Activated CD4-positive, alpha-beta T cell treated with anti-CD3 and anti-CD28 coated beads, Interleukin-2, amount 10 ng/mL, durations not matched to agents 24 days and 14 days (primary cell): ENCODE results near the gene HDAC7. TPM values are rescaled to one million over a fixed set of nuclear protein-coding genes. Genes with fewer than 3 reads are reported as not detected.
A peak's percentile ranks its signal among the peaks of the same experiment; 100 is the strongest.

Experiments
- DNase-seq: peaks from one replicate; pipeline ENCODE4 v3.0.0; 2022
- H3K27ac Mint-ChIP-seq: one replicate; pipeline ENCODE4 v1.8.0; 2022; ENCODE audit warnings: mild to moderate bottlenecking, mixed read lengths
- H3K27me3 Mint-ChIP-seq: one replicate; pipeline ENCODE4 v1.8.0; 2022; ENCODE audit warnings: mixed read lengths
- H3K36me3 Mint-ChIP-seq: one replicate; pipeline ENCODE4 v1.8.0; 2022; ENCODE audit warnings: low read depth, mild to moderate bottlenecking, mixed read lengths
- H3K4me1 Mint-ChIP-seq: one replicate; pipeline ENCODE4 v1.8.0; 2021; ENCODE audit warnings: mixed read lengths
- H3K4me3 Mint-ChIP-seq: one replicate; pipeline ENCODE4 v1.8.0; 2022; ENCODE audit warnings: mild to moderate bottlenecking, moderate library complexity, mixed read lengths
- H3K9me3 Mint-ChIP-seq: one replicate; pipeline ENCODE4 v1.8.0; 2021; ENCODE audit warnings: mixed read lengths
- intact Hi-C: fragments of 100-400 bp; cut with micrococcal nuclease; formaldehyde crosslinking; loops from one replicate; pipeline ENCODE4 v1.15.1; 2023
- total RNA-seq: library from RNA; stranded (reverse); gene quantifications from 2 replicates; pipeline ENCODE4 v1.2.3, GENCODE V29; 2022

HDAC7 gene
- total RNA-seq, 1 donor from 2014 or later = 419 TPM

GRCh38 chr12:47856721-47857575 is 37.2 kb upstream of the HDAC7 start:
- Mint-ChIP-seq H3K4me3 (no peak overlapping the region), H3K9me3 (no peaks in the 10 kb centered on the region), H3K36me3 (peaks cover 80% of the 10 kb centered on the region), H3K4me1 (peaks cover 41% of the 10 kb centered on the region), H3K27ac (peak overlapping the region; percentile 92), H3K27me3 (no peaks in the 10 kb centered on the region)
- intact Hi-C loops = no loop called here
- DNase-seq = no peak

GRCh38 chr12:47856094-47856493 is 36.4 kb upstream of the HDAC7 start:
- Mint-ChIP-seq H3K27ac (peak overlapping the region; percentile 25), H3K9me3 (no peaks in the 10 kb centered on the region), H3K4me3 (no peak overlapping the region), H3K36me3 (peaks cover 80% of the 10 kb centered on the region), H3K4me1 (peaks cover 42% of the 10 kb centered on the region), H3K27me3 (no peaks in the 10 kb centered on the region)
- intact Hi-C loops = no loop called here
- no peak for DNase-seq

DNA sequence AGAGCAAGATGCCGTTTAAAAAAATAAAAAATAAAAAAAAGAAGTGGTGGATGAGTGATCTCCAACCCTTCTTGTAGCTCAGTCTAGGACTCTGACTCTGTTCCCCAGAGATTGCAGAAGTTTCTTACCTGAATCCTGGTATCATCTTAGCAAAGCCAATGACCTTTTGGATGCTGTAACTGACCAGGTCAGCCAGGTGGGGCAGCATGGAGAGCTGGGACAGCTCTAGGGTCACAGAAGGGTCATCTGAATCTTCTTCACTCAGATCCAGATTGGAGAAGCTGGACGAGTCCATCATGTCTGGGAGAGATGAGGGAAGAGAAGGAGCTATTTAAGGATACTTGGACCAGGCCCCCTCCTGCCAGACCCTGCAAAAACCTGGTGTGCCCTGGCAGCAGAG is 35.8 kb upstream of the HDAC7 start:
- Mint-ChIP-seq H3K9me3 (no peaks in the 10 kb centered on the region), H3K36me3 (peaks cover 80% of the 10 kb centered on the region), H3K27ac (peak overlapping the region; percentile 60), H3K27me3 (no peaks in the 10 kb centered on the region), H3K4me1 (peaks cover 41% of the 10 kb centered on the region), H3K4me3 (no peak overlapping the region)
- intact Hi-C loops = no loop called here
- DNase-seq = no peak

GRCh38 chr12:47854531-47854930 is 34.8 kb upstream of the HDAC7 start:
- intact Hi-C loops = no loop called here
- DNase-seq = no peak
- H3K4me1 Mint-ChIP-seq = peaks cover 32% of the 10 kb centered on the region
- peaks cover 79% of the 10 kb centered on the region for H3K36me3 Mint-ChIP-seq
- H3K27me3 Mint-ChIP-seq = no peaks in the 10 kb centered on the region
- H3K9me3 Mint-ChIP-seq = no peaks in the 10 kb centered on the region
- H3K27ac Mint-ChIP-seq = peak overlapping the region; percentile 60
- no peak overlapping the region for H3K4me3 Mint-ChIP-seq

DNA sequence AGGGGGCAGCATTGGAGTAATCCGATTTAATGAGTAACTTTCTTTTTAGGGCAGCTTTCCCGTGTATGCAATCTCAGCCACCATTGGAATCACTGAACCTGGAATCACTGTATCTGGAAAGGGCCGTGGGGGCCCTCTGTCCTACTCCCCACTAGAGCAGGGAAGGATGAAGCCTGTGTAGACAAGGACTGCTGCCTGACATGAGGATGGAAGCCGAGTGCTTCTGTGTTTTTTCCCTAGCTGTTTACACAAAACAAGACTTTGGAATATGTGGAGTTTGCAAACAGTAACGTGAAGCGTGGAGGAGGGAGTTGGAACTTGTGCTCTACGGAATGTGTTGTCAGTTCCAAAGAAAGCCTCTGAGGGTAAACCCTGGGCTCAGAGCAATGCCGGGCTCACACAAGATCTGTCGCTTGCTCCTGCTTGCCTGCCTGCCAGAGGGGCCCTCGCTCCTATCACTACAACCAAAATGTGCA is 32.4 kb upstream of the HDAC7 start:
- peaks cover 15% of the 10 kb centered on the region for H3K4me1 Mint-ChIP-seq

DNA sequence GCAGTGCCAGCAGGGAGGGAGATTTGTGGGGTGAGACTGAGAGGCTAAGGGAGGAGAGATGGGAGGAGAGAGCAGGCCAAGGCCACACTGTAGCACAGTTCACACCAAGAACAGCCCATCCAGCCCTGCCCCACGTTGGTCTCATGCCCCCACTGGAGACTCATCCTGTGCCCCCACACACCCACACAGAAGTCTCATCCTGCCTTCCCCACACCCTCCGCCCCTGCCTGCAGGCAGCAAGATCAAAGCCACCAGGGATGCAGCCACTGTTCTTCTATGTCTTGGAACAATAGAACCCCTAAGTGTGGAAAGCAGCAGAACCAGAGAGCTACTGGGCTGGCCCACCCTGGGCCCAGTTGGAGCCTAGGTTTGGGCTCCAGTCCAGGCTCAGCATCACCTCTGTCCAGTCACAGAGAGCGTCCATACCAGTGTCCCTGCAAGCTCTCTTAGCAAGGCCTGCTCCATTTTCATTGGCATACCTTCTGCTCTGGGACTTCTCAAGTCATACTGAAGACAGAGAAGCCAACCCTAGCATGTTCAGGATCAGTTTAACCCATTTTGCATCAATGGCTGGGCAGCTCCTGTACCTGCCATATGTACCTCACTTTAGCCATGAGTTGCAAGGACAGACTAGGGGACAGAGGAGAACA is 31.7 kb upstream of the HDAC7 start:
- Mint-ChIP-seq H3K27me3 (no peaks in the 10 kb centered on the region), H3K36me3 (peaks cover 74% of the 10 kb centered on the region), H3K4me1 (peaks cover 18% of the 10 kb centered on the region), H3K9me3 (no peaks in the 10 kb centered on the region), H3K27ac (peak overlapping the region; percentile 72), H3K4me3 (no peak overlapping the region)
- intact Hi-C loops = no loop called here
- DNase-seq = no peak

More for the DNA sequence above, 32.4 kb upstream of the HDAC7 start:
- intact Hi-C loops = no loop called here
- no peaks in the 10 kb centered on the region for H3K9me3 Mint-ChIP-seq
- DNase-seq = no peak
- H3K36me3 Mint-ChIP-seq = peaks cover 73% of the 10 kb centered on the region
- no peaks in the 10 kb centered on the region for H3K27me3 Mint-ChIP-seq
- peak overlapping the region; percentile 69 for H3K27ac Mint-ChIP-seq
- no peak overlapping the region for H3K4me3 Mint-ChIP-seq

- peak overlapping the region; percentile 72 for H3K27ac Mint-ChIP-seq
- H3K4me3 Mint-ChIP-seq = no peak overlapping the region
- H3K36me3 Mint-ChIP-seq = peaks cover 74% of the 10 kb centered on the region
- no peaks in the 10 kb centered on the region for H3K27me3 Mint-ChIP-seq
- peaks cover 18% of the 10 kb centered on the region for H3K4me1 Mint-ChIP-seq
- intact Hi-C loops = no loop called here
- DNase-seq = no peak
- no peaks in the 10 kb centered on the region for H3K9me3 Mint-ChIP-seq
Observed at GRCh38 chr12:47850153-47851084, 30.7 kb upstream of the HDAC7 start.

- no peaks in the 10 kb centered on the region for H3K9me3 Mint-ChIP-seq
- H3K36me3 Mint-ChIP-seq = peaks cover 82% of the 10 kb centered on the region
- peak overlapping the region; percentile 59 for H3K27ac Mint-ChIP-seq
- H3K27me3 Mint-ChIP-seq = no peaks in the 10 kb centered on the region
- H3K4me1 Mint-ChIP-seq = peaks cover 20% of the 10 kb centered on the region
- intact Hi-C loops = no loop called here
- H3K4me3 Mint-ChIP-seq = no peak overlapping the region
- DNase-seq = no peak
Observed at GRCh38 chr12:47849261-47849660, 29.6 kb upstream of the HDAC7 start.

DNA sequence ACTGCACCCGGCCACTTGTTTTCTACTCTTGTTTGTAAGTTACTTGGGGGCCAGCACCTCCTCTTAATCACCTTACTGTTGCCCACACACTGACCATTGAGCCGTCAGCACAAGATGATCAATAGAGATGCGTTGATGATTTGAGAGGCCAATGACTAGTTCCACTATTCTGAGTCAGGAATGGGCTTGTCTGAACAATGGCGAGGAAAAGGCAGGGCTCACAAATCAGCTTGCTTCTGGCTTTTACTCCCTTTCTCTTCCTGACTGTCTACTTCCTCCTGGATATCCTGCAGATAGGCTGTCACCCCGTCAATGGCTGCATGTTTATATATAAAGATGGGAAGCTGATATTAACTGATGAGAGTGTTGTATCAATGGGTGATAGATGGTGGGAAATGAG is 29.1 kb upstream of the HDAC7 start:
- Mint-ChIP-seq H3K4me3 (no peak overlapping the region), H3K4me1 (peaks cover 20% of the 10 kb centered on the region), H3K27ac (peak overlapping the region; percentile 59), H3K27me3 (no peaks in the 10 kb centered on the region), H3K9me3 (no peaks in the 10 kb centered on the region), H3K36me3 (peaks cover 83% of the 10 kb centered on the region)
- intact Hi-C loops = no loop called here
- no peak for DNase-seq

DNA sequence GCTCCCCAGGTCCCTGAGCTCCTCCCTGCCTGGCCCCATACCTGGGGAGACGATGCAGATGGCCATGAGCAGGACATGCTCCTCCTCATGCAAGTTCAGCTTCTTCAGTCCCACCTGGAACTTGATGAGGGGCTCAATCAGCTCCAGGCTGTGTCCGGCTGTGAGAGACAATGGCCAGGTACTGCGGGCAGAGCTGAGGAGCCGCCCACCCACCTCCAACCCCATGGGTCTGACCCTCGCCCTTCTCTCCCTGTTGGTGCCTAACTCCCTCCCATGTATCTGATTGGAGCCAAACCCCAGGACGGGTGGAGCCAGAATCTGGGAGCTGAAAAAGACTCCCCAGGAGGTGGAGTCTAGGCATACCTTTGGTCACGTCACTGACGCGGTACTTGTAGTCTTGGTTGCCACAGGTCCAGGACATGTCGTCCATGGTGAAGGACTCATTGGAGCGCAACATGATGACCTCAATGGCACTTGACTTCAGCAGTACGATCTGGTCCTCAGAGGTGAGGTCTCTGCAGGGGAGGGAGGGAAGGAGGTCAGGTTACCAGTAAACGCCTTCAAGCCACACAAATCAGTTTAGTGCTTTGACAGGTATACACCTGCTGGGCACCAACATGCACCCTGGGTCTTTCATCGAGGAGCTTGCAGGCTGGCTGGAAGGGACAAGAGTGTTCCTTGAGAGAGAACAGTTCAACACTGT is 26.7 kb upstream of the HDAC7 start:
- Mint-ChIP-seq H3K27me3 (no peaks in the 10 kb centered on the region), H3K4me3 (no peak overlapping the region), H3K27ac (peak overlapping the region; percentile 56), H3K9me3 (no peaks in the 10 kb centered on the region), H3K36me3 (peaks cover 80% of the 10 kb centered on the region), H3K4me1 (peaks cover 25% of the 10 kb centered on the region)
- intact Hi-C loops = no loop called here
- no peak for DNase-seq

DNA sequence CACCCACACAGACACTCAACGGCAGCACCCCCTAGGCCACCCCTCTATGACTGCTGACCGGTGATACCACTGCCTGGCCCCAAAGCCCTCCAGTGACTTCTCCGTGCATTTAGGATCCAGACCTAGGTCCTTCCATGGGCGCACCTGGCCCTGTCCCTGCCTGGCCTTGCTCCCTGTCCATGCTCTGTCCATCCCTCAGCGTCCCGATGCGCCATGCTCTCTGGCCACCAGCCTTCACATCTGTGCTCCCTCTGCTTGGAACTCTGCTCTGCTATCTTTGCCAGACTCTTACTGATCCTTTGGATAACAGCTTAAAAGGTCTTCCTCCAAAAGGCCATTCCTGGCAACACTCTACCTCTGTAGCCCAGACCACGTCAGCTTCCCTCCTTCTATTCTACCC is 25.4 kb upstream of the HDAC7 start:
- Mint-ChIP-seq H3K4me1 (peaks cover 20% of the 10 kb centered on the region), H3K9me3 (no peaks in the 10 kb centered on the region), H3K4me3 (no peak overlapping the region), H3K27ac (no peak overlapping the region), H3K27me3 (no peaks in the 10 kb centered on the region), H3K36me3 (peaks cover 67% of the 10 kb centered on the region)
- intact Hi-C loops = no loop called here
- DNase-seq = no peak

- Mint-ChIP-seq H3K36me3 (peaks cover 64% of the 10 kb centered on the region), H3K9me3 (no peaks in the 10 kb centered on the region)
Observed at GRCh38 chr12:47844264-47845019, 24.7 kb upstream of the HDAC7 start.

More at GRCh38 chr12:47844264-47845019, 24.7 kb upstream of the HDAC7 start:
- no peak overlapping the region for H3K4me3 Mint-ChIP-seq
- no peaks in the 10 kb centered on the region for H3K27me3 Mint-ChIP-seq
- DNase-seq = peak; percentile 55
- no peak overlapping the region for H3K27ac Mint-ChIP-seq
- H3K4me1 Mint-ChIP-seq = peaks cover 22% of the 10 kb centered on the region
- intact Hi-C loops = no loop called here
